Cardiac muscle cell (in vitro differentiated cells and primary cell): Measurements from ENCODE around the gene CHCHD1. TPM values are rescaled to one million over a fixed set of nuclear protein-coding genes. Genes with fewer than 3 reads are reported as not detected.
A peak's percentile ranks its signal among the peaks of the same experiment; 100 is the strongest.

Experiments
- DNase-seq, 2 donors: peaks; one replicate each; pipeline versions ENCODE4 v3.0.0 to v3.0.0-alpha.2; 2010 to 2017; ENCODE audit warnings: low read depth in 1 of 2, low spot score in 1 of 2
- H3K27ac ChIP-seq: fragments of 200-600 bp; sonication (generic); 2 replicates; pipeline ENCODE4 v1.5.1; 2016
- H3K27me3 ChIP-seq: fragments of 200-600 bp; sonication (generic); 2 replicates; pipeline ENCODE4 v1.6.0; 2016; ENCODE audit warnings: control low read depth
- H3K36me3 ChIP-seq: fragments of 200-600 bp; sonication (generic); 2 replicates; pipeline ENCODE4 v1.5.1; 2016; ENCODE audit warnings: control low read depth
- H3K4me1 ChIP-seq: fragments of 200-600 bp; sonication (generic); 2 replicates; pipeline ENCODE4 v1.8.1; 2017; ENCODE audit warnings: low read depth, mild to moderate bottlenecking, mixed run types
- H3K4me3 ChIP-seq: fragments of 200-600 bp; sonication (generic); 2 replicates; pipeline ENCODE4 v1.5.1; 2016; ENCODE audit warnings: mild to moderate bottlenecking
- H3K9me3 ChIP-seq: fragments of 200-600 bp; sonication (generic); 2 replicates; pipeline ENCODE4 v1.5.1; 2017; ENCODE audit warnings: low read depth, mild to moderate bottlenecking, control low read depth
- CTCF ChIP-seq: IDR thresholded peaks from 2 replicates; pipeline ENCODE4 v1.5.1; 2012; ENCODE audit warnings: low read depth, mild to moderate bottlenecking, low read length
- polyA plus RNA-seq: library from polyadenylated mRNA; unstranded; fragments of >200 nt; fragmentation: Nextera tagmentation; extraction: Ambion mirVana; gene quantifications from 2 replicates; pipeline ENCODE4 v1.2.1, GENCODE V29; 2016
- total RNA-seq: library from RNA; depleted of rRNA; stranded (reverse); fragments of >200 nt; gene quantifications from 2 replicates; pipeline ENCODE4 v1.2.3, GENCODE V29; 2016

CHCHD1 gene
- total and polyA plus RNA-seq, 2 experiments from 2014 or later = 42.5 to 83.2 TPM

- Histone ChIP-seq H3K27ac (no peak overlapping the region), H3K36me3 (peaks cover 71% of the 10 kb centered on the region), H3K4me3 (no peak overlapping the region), H3K9me3 (no peaks in the 10 kb centered on the region), H3K27me3 (no peaks in the 10 kb centered on the region), H3K4me1 (no peaks in the 10 kb centered on the region)
- TF ChIP-seq CTCF = no peak
- no peak for DNase-seq
Measured at GRCh38 chr10:73762915-73763314, 18.9 kb upstream of the CHCHD1 start.

GRCh38 chr10:73763343-73763742 lies 18.5 kb upstream of the CHCHD1 start:
- H3K4me3 ChIP-seq = no peak overlapping the region
- peaks cover 76% of the 10 kb centered on the region for H3K36me3 ChIP-seq
- DNase-seq = no peak
- no peaks in the 10 kb centered on the region for H3K27me3 ChIP-seq
- no peak for TF ChIP-seq CTCF
- no peaks in the 10 kb centered on the region for H3K4me1 ChIP-seq
- H3K27ac ChIP-seq = no peak overlapping the region
- no peaks in the 10 kb centered on the region for H3K9me3 ChIP-seq

GRCh38 chr10:73765066-73765465 lies 16.8 kb upstream of the CHCHD1 start:
- no peaks in the 10 kb centered on the region for H3K4me1 ChIP-seq
- H3K4me3 ChIP-seq = no peak overlapping the region
- TF ChIP-seq CTCF = no peak
- no peaks in the 10 kb centered on the region for H3K9me3 ChIP-seq
- no peak for DNase-seq
- H3K27ac ChIP-seq = no peak overlapping the region
- H3K36me3 ChIP-seq = peaks cover 77% of the 10 kb centered on the region
- H3K27me3 ChIP-seq = no peaks in the 10 kb centered on the region

DNA sequence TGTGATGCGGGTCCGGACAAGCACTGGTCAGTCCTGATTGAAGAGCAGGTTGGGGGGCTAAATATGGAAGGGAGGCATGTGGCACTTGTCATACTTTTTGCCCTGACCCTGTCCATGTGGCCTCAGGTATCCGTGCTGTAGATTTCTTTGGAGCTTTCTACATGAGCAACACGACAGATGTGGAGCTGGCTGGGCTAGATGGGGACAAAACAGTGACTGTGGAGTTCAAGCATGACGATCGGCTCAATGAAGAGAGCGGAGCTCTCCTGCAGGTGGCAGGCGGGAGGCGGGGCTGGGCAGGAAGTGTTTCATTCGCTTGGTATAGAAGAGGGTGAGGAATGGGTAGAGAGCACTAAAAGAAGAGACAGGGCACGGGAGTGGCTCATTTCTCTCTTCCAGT lies 13.0 kb upstream of the CHCHD1 start:
- Histone ChIP-seq H3K36me3 (peaks cover 52% of the 10 kb centered on the region), H3K4me3 (no peak overlapping the region), H3K27me3 (no peaks in the 10 kb centered on the region), H3K9me3 (no peaks in the 10 kb centered on the region), H3K4me1 (no peaks in the 10 kb centered on the region), H3K27ac (no peak overlapping the region)
- no peak for TF ChIP-seq CTCF
- no peak for DNase-seq

DNA sequence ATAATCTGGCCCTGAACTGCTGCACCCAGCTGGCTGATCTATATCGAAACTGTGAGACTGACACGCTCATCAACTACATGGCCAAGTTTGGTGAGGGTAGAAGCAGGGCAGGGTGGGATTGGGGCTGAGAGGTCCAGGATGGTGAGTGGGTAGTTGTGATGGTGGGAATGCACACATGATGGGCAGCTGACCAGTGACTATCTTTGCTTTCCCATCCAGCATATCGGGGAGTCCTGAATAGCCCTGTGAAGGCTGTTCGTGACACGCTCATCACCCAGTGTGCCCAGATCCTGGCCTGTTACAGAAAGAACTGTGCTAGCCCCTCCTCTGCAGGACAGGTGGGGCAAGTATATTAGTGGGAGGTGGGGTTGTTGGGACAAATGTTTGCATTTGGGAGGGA lies 12.5 kb upstream of the CHCHD1 start:
- Histone ChIP-seq H3K36me3 (peaks cover 50% of the 10 kb centered on the region), H3K27ac (peak overlapping the region; percentile 90), H3K4me3 (no peak overlapping the region), H3K4me1 (no peaks in the 10 kb centered on the region), H3K27me3 (no peaks in the 10 kb centered on the region), H3K9me3 (no peaks in the 10 kb centered on the region)
- no peak for DNase-seq
- TF ChIP-seq CTCF = no peak

DNA sequence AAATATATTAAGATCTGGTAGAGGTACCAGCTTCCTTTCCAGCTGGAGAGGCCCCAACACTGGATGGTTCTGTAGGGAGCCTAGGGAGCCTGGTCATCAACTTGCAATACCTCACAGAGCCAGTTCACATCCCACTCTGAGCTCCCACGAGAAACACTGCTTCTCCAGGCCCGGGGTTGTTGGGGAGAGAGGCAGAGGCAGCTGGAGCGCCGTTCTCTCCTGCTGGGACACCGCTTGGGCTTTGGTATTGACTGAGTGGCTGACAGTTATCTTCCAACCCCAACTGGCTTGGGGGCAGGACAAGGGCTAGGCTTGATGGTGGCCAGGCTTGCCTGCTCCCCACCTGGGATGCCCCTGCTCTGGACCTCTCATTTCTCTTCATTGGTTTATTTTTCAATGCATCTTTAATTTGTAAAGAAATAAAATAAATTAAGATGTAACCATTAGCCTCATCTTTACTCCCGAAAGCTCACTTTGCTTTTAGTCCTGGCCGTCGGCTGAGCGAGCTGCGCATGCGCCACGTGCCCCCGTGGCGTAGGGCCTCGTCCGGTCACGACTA lies 10.0 kb upstream of the CHCHD1 start:
- Histone ChIP-seq H3K27ac (peak overlapping the region; percentile 90), H3K27me3 (no peaks in the 10 kb centered on the region), H3K4me3 (peak overlapping the region; percentile 77), H3K4me1 (peaks cover 9% of the 10 kb centered on the region), H3K36me3 (peaks cover 37% of the 10 kb centered on the region), H3K9me3 (no peaks in the 10 kb centered on the region)
- no peak for TF ChIP-seq CTCF
- peak; percentile 32 to 90 for DNase-seq
